Testis (tissue), 3 donors: ENCODE data around the gene ACVRL1. TPM values are rescaled to one million over a fixed set of nuclear protein-coding genes. Genes with fewer than 3 reads are reported as not detected.

ENCODE experiments used
- DNase-seq: peaks from one replicate; pipeline ENCODE4 v3.0.0-alpha.2; 2019
- H3K27ac ChIP-seq, 2 donors: fragments of 200-600 bp; sonication (generic); one replicate each; pipeline ENCODE4 v1.5.1; 2019
- H3K27me3 ChIP-seq: fragments of 200-600 bp; sonication (generic); one replicate; pipeline ENCODE4 v1.5.1; 2019
- H3K36me3 ChIP-seq: fragments of 200-600 bp; sonication (generic); one replicate; pipeline ENCODE4 v1.5.1; 2017; ENCODE audit warnings: low read depth; ENCODE audit errors: missing control alignments
- H3K4me1 ChIP-seq: fragments of 200-600 bp; sonication (generic); one replicate; pipeline ENCODE4 v1.5.1; 2019
- H3K4me3 ChIP-seq, 2 donors: fragments of 200-600 bp; sonication (generic); one replicate each; pipeline ENCODE4 v1.5.1; 2017 to 2019
- H3K9me3 ChIP-seq: fragments of 200-600 bp; sonication (generic); one replicate; pipeline ENCODE4 v1.5.1; 2017
- CTCF ChIP-seq, 3 experiments: fragments of 450-650 bp in 2 of 3; fragments of 200-600 bp in 1 of 3; sonication (generic) in 1 of 3; IDR thresholded peaks; one replicate each; pipeline ENCODE4 v1.5.1; 2016 to 2019; ENCODE audit warnings: antibody characterized with exemption in 3 of 3, mild to moderate bottlenecking in 2 of 3, moderate library complexity in 1 of 3
- POLR2A ChIP-seq: fragments of 450-650 bp; IDR thresholded peaks from one replicate; pipeline ENCODE4 v1.6.1; 2017; ENCODE audit warnings: antibody characterized with exemption, mild to moderate bottlenecking, moderate library complexity
- WGBS, 2 donors: methylation state at CpG; one replicate each; pipeline ENCODE4 v1.1.5; 2018; 5-methylcytosine and 5-hydroxymethylcytosine counted together
- intact Hi-C: fragments of 100-400 bp; cut with DNase I; formaldehyde crosslinking; loops from one replicate; pipeline ENCODE4 v1.15.1; 2023; ENCODE audit warnings: low total_unique reads
- polyA plus RNA-seq: library from polyadenylated mRNA; stranded (reverse); fragments of 350-450 nt; fragmentation: Illumina TruSeq; extraction: RNeasy Lipid Tissue Mini Kit (QIAGEN cat#74804); gene quantifications from one replicate; pipeline ENCODE4 v1.2.3, GENCODE V29; 2014; ENCODE audit warnings: low read depth, low replicate concordance; ENCODE audit not compliant: insufficient read depth
- total RNA-seq, 2 donors: library from RNA; depleted of rRNA; stranded (reverse); fragments of >200 nt; gene quantifications; one replicate each; pipeline ENCODE4 v1.2.3, GENCODE V29; 2016

Gene ACVRL1
- total and polyA plus RNA-seq, 3 donors from 2014 or later = 9.1 to 9.9 (median 9.5) TPM

DNA sequence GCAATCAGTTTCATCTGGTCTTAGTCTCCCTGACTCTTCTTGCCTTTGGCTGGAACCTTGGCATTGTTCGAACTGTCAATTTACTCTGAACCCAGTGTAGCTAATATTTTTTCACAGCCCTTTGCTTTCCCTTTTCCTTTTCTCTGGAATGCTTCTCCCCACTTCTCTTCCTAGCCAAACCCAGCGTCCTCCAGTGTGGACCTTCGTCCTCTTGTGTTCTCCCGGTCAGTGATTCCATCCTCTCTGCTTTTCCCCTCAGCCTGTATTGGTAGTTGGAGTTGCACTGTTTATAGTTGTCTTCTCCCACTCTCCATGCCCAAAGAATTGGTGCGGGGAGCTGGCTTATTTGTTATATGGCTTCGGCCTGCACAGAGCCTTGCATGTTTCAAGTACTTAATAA is 53.6 kb downstream of the ACVRL1 start:
- Histone ChIP-seq H3K27me3 (no peaks in the 10 kb centered on the region), H3K4me3 (no peak overlapping the region), H3K9me3 (no peaks in the 10 kb centered on the region), H3K36me3 (no peaks in the 10 kb centered on the region), H3K4me1 (peaks cover 3% of the 10 kb centered on the region), H3K27ac (no peak overlapping the region)
- no peak for TF ChIP-seq CTCF (IDR thresholded peaks at IDR 0.05)
- no peak for TF ChIP-seq POLR2A
- intact Hi-C loops = no loop called here
- WGBS, 2 donors = 80 to 93% methylated on average over 4 to 6 of the region's 6 CpGs
- no peak for DNase-seq

GRCh38 chr12:51961834-51962233 is 54.5 kb downstream of the ACVRL1 start:
- no peaks in the 10 kb centered on the region for H3K9me3 ChIP-seq
- H3K36me3 ChIP-seq = no peaks in the 10 kb centered on the region
- H3K4me3 ChIP-seq = no peak overlapping the region
- no peaks in the 10 kb centered on the region for H3K27me3 ChIP-seq
- H3K4me1 ChIP-seq = peaks cover 3% of the 10 kb centered on the region
- DNase-seq = no peak
- 26 to 45% methylated on average over 1 of the region's 1 CpG for WGBS, 2 donors
- intact Hi-C loops = no loop called here
- H3K27ac ChIP-seq = no peak overlapping the region
- TF ChIP-seq CTCF (IDR thresholded peaks at IDR 0.05) = no peak
- no peak for TF ChIP-seq POLR2A

DNA sequence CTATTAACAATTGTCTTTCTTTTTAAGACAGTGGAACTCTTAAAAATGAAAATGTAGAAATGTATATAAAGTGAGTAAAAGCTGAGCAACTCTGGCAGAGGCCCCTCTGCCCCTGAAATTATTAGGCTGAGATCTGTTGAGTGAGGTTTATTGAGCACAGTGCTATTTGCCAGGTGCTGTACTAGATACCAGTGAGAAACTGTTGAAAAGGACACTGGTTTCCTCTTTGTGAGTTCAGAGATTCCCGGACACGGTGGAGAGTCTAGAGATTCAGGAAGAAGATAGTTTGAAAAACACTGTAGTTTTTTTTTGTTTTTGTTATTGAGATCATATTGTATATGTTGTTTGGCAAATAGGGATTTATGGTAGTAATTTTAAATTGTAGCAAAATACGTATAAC is 55.4 kb downstream of the ACVRL1 start:
- Histone ChIP-seq H3K9me3 (no peaks in the 10 kb centered on the region), H3K27ac (no peak overlapping the region), H3K36me3 (no peaks in the 10 kb centered on the region), H3K27me3 (no peaks in the 10 kb centered on the region), H3K4me3 (no peak overlapping the region), H3K4me1 (peaks cover 3% of the 10 kb centered on the region)
- no peak for DNase-seq
- WGBS, 2 donors = 73 to 79% methylated on average over 3 of the region's 3 CpGs
- TF ChIP-seq POLR2A = no peak
- no peak for TF ChIP-seq CTCF (IDR thresholded peaks at IDR 0.05)
- intact Hi-C loops = no loop called here

GRCh38 chr12:51963477-51963876 is 56.2 kb downstream of the ACVRL1 start:
- Histone ChIP-seq H3K27me3 (no peaks in the 10 kb centered on the region), H3K4me1 (peaks cover 3% of the 10 kb centered on the region), H3K36me3 (no peaks in the 10 kb centered on the region), H3K9me3 (no peaks in the 10 kb centered on the region), H3K27ac (no peak overlapping the region), H3K4me3 (no peak overlapping the region)
- 91 to 99% methylated on average over 4 of the region's 4 CpGs for WGBS, 2 donors
- TF ChIP-seq POLR2A = no peak
- no peak for DNase-seq
- intact Hi-C loops = no loop called here

DNA sequence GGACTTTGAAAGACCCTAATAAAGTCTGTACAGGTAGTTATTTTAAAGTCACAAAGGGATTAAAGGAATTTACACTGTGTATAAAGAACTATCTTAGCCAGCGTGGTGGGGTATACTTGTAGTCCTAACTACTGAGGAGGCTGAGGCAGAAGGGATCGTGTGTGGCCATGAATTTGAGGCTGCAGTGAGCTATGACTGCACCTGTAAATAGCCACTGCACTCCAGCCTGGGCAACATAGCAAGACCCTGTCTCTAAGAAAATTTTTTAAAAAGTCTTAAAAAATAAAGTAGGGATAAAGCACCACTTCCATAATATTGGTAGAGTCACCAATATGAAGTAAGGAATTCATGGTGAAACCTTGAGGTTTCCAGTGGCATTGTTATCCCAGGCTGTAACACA is 62.3 kb downstream of the ACVRL1 start:
- Histone ChIP-seq H3K27ac (no peak overlapping the region), H3K9me3 (no peaks in the 10 kb centered on the region), H3K36me3 (no peaks in the 10 kb centered on the region), H3K27me3 (no peaks in the 10 kb centered on the region), H3K4me1 (peaks cover 9% of the 10 kb centered on the region), H3K4me3 (no peak overlapping the region)
- intact Hi-C loops = no loop called here
- TF ChIP-seq POLR2A (no peak), CTCF (IDR thresholded peaks at IDR 0.05) (no peak)
- DNase-seq = no peak
- WGBS, 2 donors = 96 to 98% methylated on average over 2 of the region's 2 CpGs
